NCI-H1092 treated with DMSO at 0.1 percent for 48 hours (cell line): ENCODE measurements around the gene INSL3.
A peak's percentile ranks its signal among the peaks of the same experiment; 100 is the strongest.
"Not testable (repeated sequence)": the region's sequence is repeated elsewhere in the genome, so short reads cannot be mapped to it uniquely, and the experiment has no call there.

Source experiments
- DNase-seq: peaks from one replicate; lab custom pipeline; 2025; lab: John Stamatoyannopoulos, UW

The INSL3 gene

DNA sequence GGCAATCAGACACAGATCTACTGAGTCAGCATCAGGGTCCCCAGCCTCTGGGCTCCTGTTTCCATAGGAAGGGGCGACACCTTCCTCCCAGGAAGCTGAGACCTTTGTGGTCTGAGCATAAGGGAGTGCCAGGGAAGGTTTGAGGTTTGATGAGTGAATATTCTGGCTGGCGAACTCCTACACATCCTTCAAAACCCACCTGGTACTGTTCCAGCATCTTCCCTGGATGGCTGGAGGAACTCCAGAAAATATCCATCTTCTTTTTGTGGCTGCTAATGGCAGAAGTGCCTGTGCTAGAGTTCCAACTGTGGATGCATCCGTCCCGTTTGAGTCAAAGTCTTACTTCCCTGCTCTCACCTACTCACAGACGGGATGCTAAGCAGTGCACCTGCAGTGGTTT, 9.2 kb downstream of the INSL3 start:
- DNase-seq: no peak

DNA sequence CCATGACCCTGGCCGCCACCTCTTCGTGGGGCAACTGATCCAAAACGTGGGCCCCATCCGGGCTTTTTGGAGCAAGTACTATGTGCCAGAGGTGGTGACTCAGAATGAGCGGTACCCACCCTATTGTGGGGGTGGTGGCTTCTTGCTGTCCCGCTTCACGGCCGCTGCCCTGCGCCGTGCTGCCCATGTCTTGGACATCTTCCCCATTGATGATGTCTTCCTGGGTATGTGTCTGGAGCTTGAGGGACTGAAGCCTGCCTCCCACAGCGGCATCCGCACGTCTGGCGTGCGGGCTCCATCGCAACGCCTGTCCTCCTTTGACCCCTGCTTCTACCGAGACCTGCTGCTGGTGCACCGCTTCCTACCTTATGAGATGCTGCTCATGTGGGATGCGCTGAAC, 9.6 kb downstream of the INSL3 start:
- DNase-seq: no peak

DNA sequence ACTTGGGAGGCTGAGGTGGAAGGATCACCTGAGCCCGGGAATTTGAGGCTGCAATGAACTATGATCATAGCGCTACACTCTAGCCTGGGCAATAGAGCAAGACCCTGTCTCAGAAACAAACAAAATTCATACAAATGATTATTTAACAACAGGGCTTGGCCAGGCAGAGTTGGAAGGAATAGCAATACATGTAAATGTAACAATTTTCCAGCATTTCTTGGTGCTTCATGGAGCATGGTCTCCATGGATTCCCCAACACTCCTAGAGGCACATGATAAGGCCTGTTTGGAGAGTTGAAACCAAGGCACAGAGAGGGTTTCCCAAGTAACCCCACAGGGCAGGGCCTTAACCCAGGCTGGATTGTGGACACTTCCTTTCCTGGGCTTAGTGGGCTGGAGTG, 10.2 kb downstream of the INSL3 start:
- no peak for DNase-seq

DNA sequence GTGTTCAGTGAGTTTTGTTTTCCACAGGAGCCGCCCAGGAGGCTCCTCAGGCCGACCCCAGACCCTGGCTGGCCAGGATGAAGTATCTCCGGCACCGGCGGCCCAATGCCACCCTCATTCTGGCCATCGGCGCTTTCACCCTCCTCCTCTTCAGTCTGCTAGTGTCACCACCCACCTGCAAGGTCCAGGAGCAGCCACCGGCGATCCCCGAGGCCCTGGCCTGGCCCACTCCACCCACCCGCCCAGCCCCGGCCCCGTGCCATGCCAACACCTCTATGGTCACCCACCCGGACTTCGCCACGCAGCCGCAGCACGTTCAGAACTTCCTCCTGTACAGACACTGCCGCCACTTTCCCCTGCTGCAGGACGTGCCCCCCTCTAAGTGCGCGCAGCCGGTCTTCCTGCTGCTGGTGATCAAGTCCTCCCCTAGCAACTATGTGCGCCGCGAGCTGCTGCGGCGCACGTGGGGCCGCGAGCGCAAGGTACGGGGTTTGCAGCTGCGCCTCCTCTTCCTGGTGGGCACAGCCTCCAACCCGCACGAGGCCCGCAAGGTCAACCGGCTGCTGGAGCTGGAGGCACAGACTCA, 13.5 kb downstream of the INSL3 start:
- DNase-seq: no peak

DNA sequence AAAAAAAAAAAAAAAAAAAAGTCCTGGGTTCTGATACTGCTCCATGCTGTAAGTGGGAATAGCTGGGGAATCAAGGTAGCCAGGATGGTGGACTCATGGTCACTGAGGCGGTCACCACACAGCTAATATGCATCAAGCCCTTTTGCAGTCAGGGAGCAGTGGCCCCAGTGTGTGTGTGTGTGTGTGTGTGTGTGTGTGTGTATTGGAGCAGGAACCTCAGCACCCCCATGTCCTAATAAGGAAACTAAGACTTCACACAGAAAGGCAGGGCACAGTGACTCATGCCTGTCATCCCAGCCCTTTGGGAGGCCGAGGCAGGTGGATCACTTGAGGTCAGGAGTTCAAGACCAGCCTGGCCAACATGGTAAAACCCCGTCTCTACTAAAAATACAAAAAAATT, 14.4 kb downstream of the INSL3 start:
- no peak for DNase-seq

DNA sequence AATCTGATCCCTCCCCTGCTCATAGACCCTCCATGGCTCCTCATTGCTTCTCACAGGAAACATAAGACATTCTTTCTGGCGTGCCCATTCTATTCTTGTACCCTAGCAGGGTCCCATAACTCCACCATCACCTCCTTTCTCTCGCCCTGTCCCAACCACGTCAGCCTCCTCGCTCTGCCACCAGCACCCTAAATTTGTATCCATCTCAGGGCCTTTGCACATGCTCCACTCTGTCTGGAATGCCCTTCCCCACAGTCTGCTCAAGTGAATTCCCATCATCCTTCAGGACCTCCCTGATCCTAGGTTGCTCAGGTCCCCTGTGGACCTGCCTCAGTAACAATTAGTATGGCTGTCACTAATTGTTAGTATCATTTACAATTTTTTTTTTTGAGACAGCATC, 15.9 kb downstream of the INSL3 start:
- DNase-seq: no peak

DNA sequence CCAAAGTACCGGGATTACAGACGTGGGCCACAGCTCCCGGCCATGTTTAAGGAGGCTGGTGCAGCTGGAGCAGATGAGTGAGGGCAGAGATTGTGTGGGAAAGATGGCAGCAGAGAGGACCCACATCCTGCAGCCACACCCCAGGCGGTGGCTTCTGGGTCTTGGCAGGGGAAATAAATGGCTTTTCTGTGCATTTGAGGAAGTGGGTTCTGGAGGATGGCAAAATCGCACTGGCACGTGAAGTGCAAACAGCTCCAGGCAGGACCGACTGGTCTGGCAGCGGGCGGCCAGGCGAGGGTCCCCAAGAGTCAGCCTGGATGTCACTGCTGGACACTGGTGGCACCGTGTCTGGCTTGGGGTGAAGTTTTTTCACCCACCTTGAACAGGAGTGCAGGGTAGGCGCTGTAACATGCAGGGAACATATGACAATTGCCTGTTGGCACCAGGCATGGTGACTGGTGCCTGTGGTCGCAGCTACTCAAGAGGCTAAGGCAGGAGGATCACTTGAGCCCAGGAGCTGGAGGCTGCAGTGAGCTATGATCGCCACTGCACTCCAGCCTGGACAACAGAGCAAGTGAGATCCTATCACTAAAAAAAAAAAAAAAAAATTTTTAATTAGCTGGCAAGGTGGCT, 17.9 kb downstream of the INSL3 start:
- DNase-seq: no peak

DNA sequence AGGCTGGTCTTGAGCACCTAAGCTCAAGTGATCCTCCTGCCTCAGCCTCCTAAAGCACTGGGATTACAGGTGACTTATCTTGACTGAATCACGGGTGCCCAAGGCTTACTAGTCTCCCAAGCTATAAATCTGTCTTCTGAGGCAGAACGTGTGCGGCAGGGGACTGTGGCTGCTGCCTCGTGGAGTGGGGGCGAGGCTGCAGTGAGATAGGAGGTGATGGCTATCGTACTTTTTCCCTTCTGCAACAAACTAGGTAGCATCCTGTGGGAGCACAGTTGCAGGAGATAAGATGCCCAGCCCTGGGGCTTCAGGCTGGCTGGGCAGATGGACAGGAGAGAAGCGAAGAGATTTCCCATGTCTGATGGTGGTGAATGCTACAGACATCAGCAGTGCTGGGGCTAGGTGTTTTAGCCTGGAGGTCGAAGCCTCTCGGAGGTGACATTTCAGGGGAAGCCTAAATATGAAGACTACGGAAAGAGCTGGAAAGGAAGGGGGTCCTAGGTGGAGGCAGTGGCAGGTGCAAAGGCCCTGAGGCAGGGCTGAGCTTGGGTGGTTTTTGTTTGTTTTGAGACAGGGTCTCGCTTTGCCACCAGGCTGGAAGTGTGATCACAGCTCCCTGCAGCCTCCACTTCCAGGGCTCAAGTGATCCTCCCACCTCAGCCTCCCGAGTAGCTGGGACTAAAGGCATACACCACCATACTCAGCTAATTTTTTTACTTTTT, 19.0 kb downstream of the INSL3 start:
- DNase-seq: no peak

DNA sequence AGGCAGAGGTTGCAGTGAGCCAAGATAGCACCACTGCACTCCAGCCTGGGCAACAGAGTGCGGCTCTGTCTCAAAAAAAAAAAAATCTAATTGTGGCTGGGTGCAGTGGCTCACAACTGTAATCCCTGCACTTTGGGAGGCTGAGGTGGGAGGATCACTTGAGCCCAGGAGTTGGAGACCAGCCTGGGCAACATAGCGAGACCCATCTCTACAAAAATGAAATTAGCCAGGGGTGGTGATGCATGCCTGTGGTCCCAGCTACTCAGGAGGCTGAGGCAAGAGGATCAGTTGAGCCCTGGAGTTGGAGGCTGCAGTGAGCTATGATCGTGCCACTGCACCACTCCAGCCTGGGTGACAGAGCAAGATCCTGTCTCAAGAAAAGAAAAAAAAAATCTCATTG, 22.7 kb downstream of the INSL3 start:
- not testable (repeated sequence) for DNase-seq

DNA sequence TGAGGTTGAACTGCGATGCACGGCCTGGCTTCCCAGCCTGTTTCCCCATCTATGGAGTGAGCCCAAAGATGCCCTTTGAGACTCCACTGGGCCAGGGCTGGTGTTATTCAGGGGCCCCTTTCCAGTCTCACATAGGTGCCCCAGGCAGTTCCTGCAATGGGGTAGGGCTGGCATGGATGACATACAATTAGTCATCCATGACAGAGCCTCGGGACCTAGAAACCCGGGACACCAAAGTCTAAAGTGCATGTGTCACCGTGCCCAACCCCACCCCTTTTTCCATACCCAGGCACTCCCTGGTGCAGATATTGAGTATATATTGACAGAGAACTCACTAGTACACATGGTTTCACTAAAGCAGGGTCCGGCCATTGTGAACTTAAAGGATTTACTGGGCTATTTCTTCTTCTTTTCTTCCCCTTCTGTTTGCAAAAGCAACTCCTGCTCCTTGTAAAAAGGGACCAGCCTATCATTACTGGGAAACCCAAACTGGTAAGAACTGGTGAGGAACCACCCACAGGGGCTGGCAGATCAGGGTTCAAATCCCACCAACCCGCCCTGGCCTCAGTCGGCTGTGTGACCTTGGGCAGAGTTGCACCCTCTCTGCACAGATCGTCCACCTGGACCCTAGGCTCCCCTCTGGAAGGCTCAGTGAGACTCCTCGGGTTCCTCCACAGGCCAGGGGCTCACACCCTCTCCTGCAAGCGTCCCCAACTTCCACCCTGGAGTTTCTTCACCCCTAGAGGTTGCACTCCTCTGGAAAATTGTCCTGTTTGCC, 23.7 kb downstream of the INSL3 start:
- DNase-seq: no peak

DNA sequence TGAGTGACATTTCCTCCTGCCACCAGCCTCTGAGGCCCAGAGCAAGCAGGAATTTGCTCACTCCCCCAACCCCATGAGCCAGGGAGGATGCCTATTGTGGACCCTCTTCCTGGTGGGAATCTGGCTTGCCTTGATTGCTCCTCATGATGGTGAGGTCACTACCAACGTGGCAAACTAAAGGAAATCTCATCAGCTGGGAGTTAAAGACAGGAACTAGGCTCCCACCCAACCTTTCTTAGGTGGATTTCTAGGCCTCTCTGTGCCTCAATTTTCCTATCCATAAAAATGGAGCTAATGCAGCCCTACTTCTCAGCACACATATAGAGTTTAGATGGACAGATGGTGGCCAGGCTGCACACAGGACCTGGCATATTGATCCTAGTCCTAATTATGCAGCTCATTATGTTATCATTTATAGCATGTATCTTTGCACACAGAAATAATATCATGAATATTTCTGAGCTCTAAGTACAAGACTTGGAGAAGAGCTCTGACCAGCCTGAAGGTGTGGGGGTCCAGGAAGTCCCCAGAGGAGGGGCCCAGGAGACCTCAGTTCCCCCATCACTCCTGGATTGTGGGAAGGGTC, 24.4 kb downstream of the INSL3 start:
- no peak for DNase-seq

DNA sequence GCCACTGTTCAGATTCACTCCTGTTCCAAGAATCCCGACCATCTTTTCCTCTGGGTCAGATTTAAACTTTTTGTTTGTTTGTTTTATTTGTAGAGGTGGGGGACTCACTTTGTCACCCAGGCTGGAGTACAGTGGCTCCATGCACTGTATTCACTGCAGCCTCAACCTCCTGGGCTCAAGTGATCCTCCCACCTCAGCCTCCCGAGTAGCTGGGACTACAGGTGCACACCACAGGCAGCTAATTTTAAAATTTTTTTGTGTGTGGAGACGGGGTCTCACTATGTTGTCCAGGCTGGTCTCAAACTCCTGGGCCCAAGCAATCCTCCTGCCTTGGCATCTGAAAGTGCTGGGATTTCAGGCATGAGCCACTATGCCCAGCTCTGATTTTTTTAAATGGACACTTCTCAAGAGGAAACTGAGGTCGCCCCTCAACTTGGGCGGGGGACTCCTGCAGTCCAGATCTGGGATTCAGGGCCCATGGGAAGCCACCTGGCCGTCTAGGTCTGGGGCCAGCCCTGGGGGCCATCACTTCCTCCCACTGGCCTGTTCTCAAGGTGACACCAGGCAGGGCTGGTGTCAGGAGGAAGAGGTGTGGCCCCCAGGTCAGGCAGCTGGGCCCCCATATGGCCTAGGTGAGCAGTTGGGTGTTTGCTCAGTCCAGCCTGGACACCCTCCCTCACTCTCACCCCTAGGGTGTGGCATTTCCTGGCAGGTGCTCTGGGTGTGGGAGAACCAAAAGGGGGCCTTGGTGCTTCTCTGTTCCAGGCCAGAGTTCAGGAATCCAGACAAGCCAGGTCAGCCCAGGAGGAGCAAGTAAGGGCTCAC, 25.1 kb downstream of the INSL3 start:
- DNase-seq: no peak

DNA sequence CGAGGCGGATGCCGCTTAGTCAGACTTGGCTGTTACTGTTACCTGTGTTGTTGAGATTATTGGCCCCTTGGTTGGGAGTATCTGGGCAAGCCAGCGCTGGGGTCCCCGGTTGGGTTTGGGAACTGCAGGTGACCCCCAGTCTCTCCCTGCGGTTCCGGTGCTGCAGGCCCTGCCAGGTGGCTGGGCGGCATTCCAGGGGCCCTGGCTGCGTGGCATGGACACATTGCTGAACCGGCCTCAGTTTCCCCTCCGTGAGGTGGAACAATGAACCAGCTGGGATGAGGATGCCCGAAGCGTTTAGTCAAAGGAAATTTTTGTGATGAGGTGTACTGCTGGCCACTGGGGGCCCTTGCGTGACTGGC, 25.8 kb downstream of the INSL3 start:
- DNase-seq: no peak

DNA sequence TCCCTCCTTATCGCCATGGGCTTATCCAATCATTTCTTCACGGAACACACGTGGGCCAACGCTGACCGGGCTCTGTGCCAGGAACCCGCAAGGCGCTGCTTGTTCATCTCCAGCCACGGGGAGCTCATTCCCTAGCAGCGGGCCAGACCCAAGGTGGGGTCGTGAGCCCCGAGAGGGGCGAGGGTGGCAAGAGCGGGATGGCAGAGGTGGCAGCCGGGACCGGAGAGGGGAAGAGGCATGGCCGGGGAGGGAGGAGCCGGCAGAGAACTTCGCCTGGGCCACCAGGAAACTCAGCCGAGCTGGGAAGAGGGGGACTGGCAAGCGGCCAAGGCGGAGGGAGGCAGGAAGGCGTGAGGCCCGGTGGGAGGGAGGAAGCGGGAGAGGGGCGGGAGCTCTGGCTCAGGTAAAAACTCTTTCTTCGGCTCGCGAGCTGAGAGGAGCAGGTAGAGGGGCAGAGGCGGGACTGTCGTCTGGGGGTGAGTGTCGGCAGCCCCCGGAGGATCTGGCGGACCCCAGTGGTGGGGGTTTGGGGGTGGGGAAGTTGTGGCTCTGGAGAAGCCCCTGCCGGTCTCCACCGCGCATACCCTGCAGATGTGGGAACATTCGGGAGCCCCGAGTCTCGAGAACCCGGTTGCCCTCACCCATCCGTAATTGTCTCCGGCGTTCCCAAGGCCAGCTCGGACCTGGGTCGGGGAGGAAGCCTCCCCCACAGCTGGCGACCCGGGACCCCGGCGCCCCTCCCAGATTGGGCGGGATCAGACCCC, 26.4 kb downstream of the INSL3 start, which contains the start of gene B3GNT3:
Gene B3GNT3 (plus strand): TSS at position 408 of the 764 bp plus-strand sequence. CDS start 12,670 bp downstream, outside the sequence.
- DNase-seq: no peak

DNA sequence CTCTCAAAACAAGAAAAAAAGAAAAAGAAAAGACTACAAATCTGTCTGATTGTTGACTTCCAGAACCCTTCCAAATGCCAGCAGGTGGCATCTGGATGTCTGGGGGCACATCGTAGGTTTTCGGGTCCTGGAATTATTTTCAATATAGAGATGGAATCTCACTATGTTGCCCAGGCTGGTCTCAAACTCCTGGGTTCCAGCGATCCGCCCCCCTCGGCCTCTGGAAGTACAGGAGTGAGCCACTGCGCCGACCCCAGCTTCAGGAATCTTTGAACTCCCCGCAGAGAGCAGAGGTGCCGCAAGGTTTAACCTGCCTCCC, 26.9 kb downstream of the INSL3 start:
- no peak for DNase-seq

DNA sequence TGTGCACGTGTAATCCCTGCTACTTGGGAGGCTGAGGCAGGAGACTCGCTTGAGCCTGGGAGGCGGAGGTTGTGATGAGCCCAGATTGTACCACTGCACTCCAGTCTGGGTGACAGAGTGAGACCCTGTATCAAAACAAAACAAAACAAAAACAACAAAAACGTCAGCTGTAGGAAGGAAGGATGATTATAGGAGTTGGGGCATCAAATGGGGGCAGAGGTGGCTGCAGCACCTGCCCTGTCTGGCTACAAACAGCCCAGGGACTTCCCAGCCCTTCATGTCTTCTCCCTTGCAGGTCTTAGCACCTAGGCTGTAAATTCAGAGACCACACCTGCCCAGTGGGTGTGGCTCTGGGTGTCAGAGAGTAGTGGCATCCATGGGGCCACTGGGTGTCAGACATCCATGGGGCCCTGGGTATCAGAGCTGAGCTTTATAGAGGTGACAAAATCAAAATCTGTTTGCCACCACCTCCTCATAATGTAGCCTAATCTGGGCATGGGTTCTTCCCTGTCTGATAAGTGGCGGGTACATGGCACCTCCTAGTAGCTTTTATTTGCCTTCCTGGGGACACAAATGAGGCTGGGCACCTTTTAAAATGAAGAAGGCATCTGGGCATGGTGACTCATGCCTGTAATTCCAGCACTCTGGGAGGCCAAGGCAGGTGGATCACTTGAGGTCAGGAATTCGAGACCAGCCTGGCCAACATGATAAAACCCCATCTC, 31.1 kb downstream of the INSL3 start:
- no peak for DNase-seq

DNA sequence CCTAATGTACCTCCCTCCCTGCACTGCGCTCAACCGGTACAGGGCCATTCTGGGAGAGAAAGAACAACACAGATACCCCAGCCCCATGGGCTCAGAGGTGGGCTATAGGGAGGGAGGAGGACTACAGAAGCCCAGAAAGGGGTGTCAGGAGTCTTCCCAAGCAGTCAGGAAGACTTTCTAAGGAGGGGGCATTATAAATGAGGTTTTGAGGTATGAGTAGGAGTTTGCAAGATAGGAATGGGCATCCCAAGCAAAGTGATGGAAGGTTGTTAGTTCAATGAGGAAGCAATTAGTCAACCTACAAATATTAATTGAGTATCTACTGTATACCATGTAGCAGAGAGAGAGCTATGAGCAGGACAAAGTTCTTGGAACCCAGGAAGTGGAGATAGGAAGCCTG, 32.7 kb downstream of the INSL3 start:
- no peak for DNase-seq

DNA sequence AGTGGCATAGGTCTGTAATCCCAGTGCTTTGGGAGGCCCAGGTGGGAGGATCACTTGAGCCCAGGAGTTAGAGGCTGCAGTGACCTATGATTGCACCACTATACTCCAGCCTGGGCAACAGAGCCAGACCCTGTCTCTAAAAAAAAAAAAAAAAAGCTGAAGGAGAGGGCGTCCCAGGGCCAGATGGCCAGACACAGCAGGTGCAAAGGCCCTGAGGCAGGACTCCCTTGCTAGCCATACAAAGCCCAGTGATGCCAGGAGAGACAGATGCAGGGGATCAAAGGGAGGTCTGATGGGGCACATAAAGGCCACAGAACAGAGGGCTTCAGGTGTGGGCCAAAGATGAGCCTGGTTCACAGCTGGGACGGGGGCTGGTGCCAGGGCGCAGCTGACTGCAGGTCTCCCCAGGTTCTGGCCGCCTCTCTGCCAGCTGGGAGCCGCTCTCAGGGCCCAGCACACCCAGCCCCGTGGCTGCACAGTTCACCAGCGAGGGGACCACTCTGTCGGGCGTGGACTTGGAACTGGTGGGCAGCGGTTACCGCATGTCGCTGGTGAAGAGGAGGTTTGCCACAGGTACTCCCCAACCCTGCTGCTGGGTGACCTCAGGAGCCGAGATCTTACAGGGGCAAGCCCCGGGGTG, 33.9 kb downstream of the INSL3 start:
- no peak for DNase-seq

DNA sequence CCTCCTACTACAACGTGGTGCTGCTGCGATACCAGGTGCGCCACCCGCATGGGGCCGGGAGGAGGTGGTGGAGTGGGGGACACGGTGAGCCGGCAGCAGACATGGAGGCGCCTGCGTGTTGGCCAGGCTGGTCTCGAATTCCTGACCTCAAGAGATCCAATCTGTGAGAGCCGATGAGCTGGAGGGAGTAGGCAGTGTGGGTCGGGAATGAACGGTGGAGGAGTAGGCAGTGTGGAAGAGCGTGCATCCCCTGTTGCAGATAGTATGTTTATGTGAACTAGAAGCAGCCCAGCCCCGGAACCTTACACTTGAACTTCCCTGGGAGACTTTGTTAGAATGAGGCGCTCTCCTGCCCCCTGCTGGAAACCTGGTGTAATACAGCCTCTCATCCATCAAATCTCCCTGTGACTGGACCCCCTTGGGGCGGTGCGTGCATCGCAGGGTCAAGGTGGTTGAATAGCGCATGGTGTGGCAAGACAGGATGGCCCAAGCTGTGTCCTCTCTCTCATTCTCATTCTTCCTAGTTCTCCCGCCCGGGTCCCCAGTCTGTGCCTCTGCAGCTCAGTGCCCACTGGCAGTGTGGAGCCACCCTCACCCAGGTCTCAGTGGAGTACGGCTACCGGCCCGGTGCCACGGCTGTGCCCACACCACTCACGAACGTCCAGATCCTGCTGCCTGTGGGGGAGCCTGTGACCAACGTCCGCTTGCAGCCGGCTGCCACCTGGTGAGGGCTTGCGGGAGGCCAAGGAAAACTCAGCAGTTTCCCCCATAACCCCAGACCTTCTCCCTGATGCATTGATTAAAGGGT, 36.9 kb downstream of the INSL3 start:
- peak; percentile 75 for DNase-seq
